ENCODE measurements around the gene ZNF397. TPM values are rescaled to one million over a fixed set of nuclear protein-coding genes. Genes with fewer than 3 reads are reported as not detected.

Gene ZNF397
- total RNA-seq, 3 donors from 2014 or later (not counting 1 experiment from before 2014, with no cell fraction given): 8.7 to 15.6 (median 13.9) TPM

GRCh38 chr18:35220424-35220823, 20.4 kb upstream of the ZNF397 start:
- Histone ChIP-seq H3K4me1 (ENCODE audit: control insufficient read depth, insufficient read depth, low read length) (no peaks in the 10 kb centered on the region), H3K27me3 (ENCODE audit: control insufficient read depth, insufficient read depth, low read length) (no peaks in the 10 kb centered on the region), H3K36me3 (ENCODE audit: control insufficient read depth, insufficient read depth, low read length) (no peaks in the 10 kb centered on the region), H3K4me3 (ENCODE audit: low read length) (no peak overlapping the region), H3K9me3 (ENCODE audit: control insufficient read depth, insufficient read depth, low read length) (no peaks in the 10 kb centered on the region), H3K27ac (ENCODE audit: low read length) (no peak overlapping the region)
- no peak overlapping the region for H3K27ac Mint-ChIP-seq
- WGBS (ENCODE audit: insufficient coverage): 92% methylated on average over 6 of the region's 6 CpGs
- intact Hi-C loops (cut with micrococcal nuclease): no loop called here
- DNase-seq: no peak
- no peak for ATAC-seq
- no peak for TF ChIP-seq CTCF (IDR thresholded peaks at IDR 0.05)
- no peaks in the 10 kb centered on the region for H3K36me3 Mint-ChIP-seq
- H3K4me3 Mint-ChIP-seq: no peak overlapping the region
- no peaks in the 10 kb centered on the region for H3K9me3 Mint-ChIP-seq
- peaks cover 14 to 15% of the 10 kb centered on the region in 2 donors for H3K27me3 Mint-ChIP-seq (ENCODE audit: low read depth in 2 of 2)
- peaks cover 0 to 5% of the 10 kb centered on the region in 2 donors for H3K4me1 Mint-ChIP-seq

- Mint-ChIP-seq H3K4me3 (no peak overlapping the region), H3K4me1 (no peaks in the 10 kb centered on the region), H3K36me3 (no peaks in the 10 kb centered on the region), H3K27ac (no peak overlapping the region), H3K9me3 (no peaks in the 10 kb centered on the region), H3K27me3 (ENCODE audit: low read depth in 2 of 2) (peaks cover 0 to 2% of the 10 kb centered on the region in 2 donors)
- DNase-seq (no peak), ATAC-seq (no peak)
- Histone ChIP-seq H3K27ac (ENCODE audit: low read length) (no peak overlapping the region), H3K4me1 (ENCODE audit: control insufficient read depth, insufficient read depth, low read length) (no peaks in the 10 kb centered on the region), H3K27me3 (ENCODE audit: control insufficient read depth, insufficient read depth, low read length) (no peaks in the 10 kb centered on the region), H3K4me3 (ENCODE audit: low read length) (no peak overlapping the region), H3K9me3 (ENCODE audit: control insufficient read depth, insufficient read depth, low read length) (no peaks in the 10 kb centered on the region), H3K36me3 (ENCODE audit: control insufficient read depth, insufficient read depth, low read length) (no peaks in the 10 kb centered on the region)
- no peak for TF ChIP-seq CTCF (IDR thresholded peaks at IDR 0.05)
- WGBS (ENCODE audit: insufficient coverage): 91% methylated on average over 2 of the region's 3 CpGs
- intact Hi-C loops (cut with micrococcal nuclease): no loop called here
Observed at GRCh38 chr18:35223797-35224196, 17.0 kb upstream of the ZNF397 start.

DNA sequence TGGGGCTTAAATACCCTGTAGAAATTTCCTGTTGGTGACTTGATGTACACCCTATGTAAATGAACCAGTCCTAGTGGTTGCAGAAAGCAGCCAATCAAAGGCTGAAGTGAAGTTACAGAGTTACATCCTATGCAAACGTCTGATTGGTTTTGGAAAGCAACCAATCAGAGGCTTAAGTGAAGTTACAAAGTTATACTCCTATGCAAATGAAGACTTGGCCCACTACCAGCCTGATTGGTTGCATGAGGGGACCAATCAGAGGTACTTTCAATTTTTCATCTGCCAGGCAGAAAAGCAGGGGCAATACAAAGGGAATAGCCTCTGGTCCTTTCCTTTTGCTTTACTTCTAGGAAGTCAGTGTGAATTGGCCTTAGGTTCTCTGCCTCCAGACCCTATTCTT, 13.6 kb upstream of the ZNF397 start:
- Histone ChIP-seq H3K27me3 (ENCODE audit: control insufficient read depth, insufficient read depth, low read length) (no peaks in the 10 kb centered on the region), H3K9me3 (ENCODE audit: control insufficient read depth, insufficient read depth, low read length) (no peaks in the 10 kb centered on the region), H3K27ac (ENCODE audit: low read length) (no peak overlapping the region), H3K4me1 (ENCODE audit: control insufficient read depth, insufficient read depth, low read length) (no peaks in the 10 kb centered on the region), H3K4me3 (ENCODE audit: low read length) (no peak overlapping the region), H3K36me3 (ENCODE audit: control insufficient read depth, insufficient read depth, low read length) (no peaks in the 10 kb centered on the region)
- ATAC-seq (no peak), DNase-seq (peak in 1 of 2 donors; percentile 6)
- TF ChIP-seq CTCF (IDR thresholded peaks at IDR 0.05): no peak
- Mint-ChIP-seq H3K4me3 (no peak overlapping the region), H3K27me3 (ENCODE audit: low read depth in 2 of 2) (peaks cover 0 to 2% of the 10 kb centered on the region in 2 donors), H3K27ac (no peak overlapping the region), H3K9me3 (no peaks in the 10 kb centered on the region), H3K4me1 (peaks cover 4 to 5% of the 10 kb centered on the region in 2 donors), H3K36me3 (no peaks in the 10 kb centered on the region)
- intact Hi-C loops (cut with micrococcal nuclease): no loop called here
- WGBS (ENCODE audit: insufficient coverage): 81% methylated on average over 1 of the region's 1 CpG

DNA sequence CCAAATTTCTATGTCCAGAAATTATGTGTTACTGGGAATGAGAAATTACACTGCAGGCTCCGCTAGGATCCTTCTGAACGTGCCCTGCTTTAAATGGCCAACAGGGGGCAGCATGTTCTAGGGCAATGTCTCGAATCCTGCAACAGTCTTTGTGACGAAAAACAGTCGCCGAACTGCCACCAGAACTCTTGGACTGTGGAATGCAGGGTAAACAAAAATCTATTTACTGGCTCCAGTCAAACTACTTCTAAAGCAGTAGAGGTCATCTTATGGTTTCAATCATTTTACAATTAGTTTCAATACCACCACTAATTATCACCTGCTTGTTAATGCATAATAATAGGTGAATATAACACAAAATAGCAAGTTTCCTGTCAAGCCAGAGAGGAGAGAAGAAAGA, 9.8 kb upstream of the ZNF397 start:
- H3K9me3 Mint-ChIP-seq: no peaks in the 10 kb centered on the region
- WGBS (ENCODE audit: insufficient coverage): 0% methylated on average over 6 of the region's 6 CpGs
- H3K27ac ChIP-seq (ENCODE audit: low read length): no peak overlapping the region
- H3K4me1 ChIP-seq (ENCODE audit: control insufficient read depth, insufficient read depth, low read length): no peaks in the 10 kb centered on the region
- intact Hi-C loops (cut with micrococcal nuclease): loop anchor here (1.0 to 2.0 kb wide), 3 partner anchors 124 to 178 kb away; no protein-coding TSS in a partner anchor
- peak; percentile 91 to 99 (median 96) for ATAC-seq
- H3K27me3 Mint-ChIP-seq (ENCODE audit: low read depth in 2 of 2): no peaks in the 10 kb centered on the region
- H3K4me3 ChIP-seq (ENCODE audit: low read length): no peak overlapping the region
- H3K36me3 Mint-ChIP-seq: no peaks in the 10 kb centered on the region
- peak overlapping the region; percentile 41 for H3K4me3 Mint-ChIP-seq
- TF ChIP-seq CTCF (IDR thresholded peaks at IDR 0.05): peak; percentile 95
- no peaks in the 10 kb centered on the region for H3K27me3 ChIP-seq (ENCODE audit: control insufficient read depth, insufficient read depth, low read length)
- no peaks in the 10 kb centered on the region for H3K9me3 ChIP-seq (ENCODE audit: control insufficient read depth, insufficient read depth, low read length)
- H3K27ac Mint-ChIP-seq: peak overlapping the region; percentile 39 to 59
- H3K4me1 Mint-ChIP-seq: peaks cover 4 to 5% of the 10 kb centered on the region in 2 donors
- DNase-seq: peak; percentile 67 to 92
- H3K36me3 ChIP-seq (ENCODE audit: control insufficient read depth, insufficient read depth, low read length): no peaks in the 10 kb centered on the region
